Lower lobe of right lung (tissue), 2 donors: ENCODE results near the gene CALR3. TPM values are rescaled to one million over a fixed set of nuclear protein-coding genes. Genes with fewer than 3 reads are reported as not detected.
"Not testable (repeated sequence)": the region's sequence is repeated elsewhere in the genome, so short reads cannot be mapped to it uniquely, and the experiment has no call there.

Experiments
- ATAC-seq, 2 donors: fragments of 200-7000 bp; cut with Tn5 transposase; one replicate each; pipeline ENCODE4 v1.9.1; 2020 to 2022; ENCODE audit warnings: mild to moderate bottlenecking in 2 of 2, moderate library complexity in 2 of 2
- DNase-seq: peaks from one replicate; pipeline ENCODE4 v3.0.0-alpha.2; 2020
- H3K27ac ChIP-seq: fragments of 200-600 bp; one replicate; pipeline ENCODE4 v1.8.0; 2022
- H3K27me3 ChIP-seq: fragments of 200-600 bp; one replicate; pipeline ENCODE4 v1.8.0; 2022; ENCODE audit warnings: low read depth
- H3K36me3 ChIP-seq: fragments of 200-600 bp; one replicate; pipeline ENCODE4 v1.8.0; 2022; ENCODE audit warnings: mild to moderate bottlenecking
- H3K4me1 ChIP-seq: fragments of 200-600 bp; one replicate; pipeline ENCODE4 v1.8.0; 2022
- H3K4me3 ChIP-seq: fragments of 200-600 bp; one replicate; pipeline ENCODE4 v1.8.0; 2022; ENCODE audit warnings: mild to moderate bottlenecking
- H3K9me3 ChIP-seq: fragments of 200-600 bp; one replicate; pipeline ENCODE4 v1.8.0; 2022
- CTCF ChIP-seq: fragments of 200-600 bp; IDR thresholded peaks from one replicate; pipeline ENCODE4 v1.8.0; 2022; ENCODE audit warnings: antibody characterized with exemption, mild to moderate bottlenecking
- intact Hi-C: fragments of 100-400 bp; cut with DNase I; formaldehyde crosslinking; loops from one replicate; pipeline ENCODE4 v1.11.0; 2022
- total RNA-seq: library from RNA; stranded (reverse); fragmentation: NEBNext Ultra II Directional; extraction: Animal tissue kit (Norgen Biotek cat#: 25700); gene quantifications from one replicate; pipeline ENCODE4 v1.2.1, GENCODE V29; 2021
- donor health status: DM: no; HTN: yes; CAD: no; lungs with severe emphysema.

Gene CALR3
- total RNA-seq, 1 donor from 2014 or later, result not detected

- Histone ChIP-seq H3K4me1 (peaks cover 14% of the 10 kb centered on the region), H3K27me3 (no peaks in the 10 kb centered on the region), H3K9me3 (no peaks in the 10 kb centered on the region), H3K27ac (peak overlapping the region; percentile 59), H3K4me3 (peak overlapping the region; percentile 74), H3K36me3 (peaks cover 12% of the 10 kb centered on the region)
- ATAC-seq (peak in 1 of 2 donors; percentile 1), DNase-seq (no peak)
- TF ChIP-seq CTCF, result no peak
- intact Hi-C loops, result no loop called here
Observed at GRCh38 chr19:16496613-16496983, 631 bp upstream of the CALR3 start.

- H3K9me3 ChIP-seq, intact Hi-C loops, H3K27me3 ChIP-seq, DNase-seq, ATAC-seq, H3K4me3 ChIP-seq, H3K27ac ChIP-seq, H3K36me3 ChIP-seq, H3K4me1 ChIP-seq: not testable (repeated sequence)
Observed at GRCh38 chr19:16486476-16486875, 9.5 kb downstream of the CALR3 start.

GRCh38 chr19:16482745-16483144 is 13.2 kb downstream of the CALR3 start:
- TF ChIP-seq CTCF, result no peak
- no peaks in the 10 kb centered on the region for H3K36me3 ChIP-seq
- H3K4me1 ChIP-seq, result no peaks in the 10 kb centered on the region
- ATAC-seq, result no peak
- H3K9me3 ChIP-seq, result no peaks in the 10 kb centered on the region
- no peaks in the 10 kb centered on the region for H3K27me3 ChIP-seq
- no peak overlapping the region for H3K27ac ChIP-seq
- intact Hi-C loops, result no loop called here
- DNase-seq, result no peak
- H3K4me3 ChIP-seq, result no peak overlapping the region

GRCh38 chr19:16477311-16477710 is 18.7 kb downstream of the CALR3 start:
- no peak overlapping the region for H3K4me3 ChIP-seq
- H3K4me1 ChIP-seq, result no peaks in the 10 kb centered on the region
- H3K36me3 ChIP-seq, result no peaks in the 10 kb centered on the region
- no peak overlapping the region for H3K27ac ChIP-seq
- no peak for TF ChIP-seq CTCF
- DNase-seq (no peak), ATAC-seq (no peak)
- no peaks in the 10 kb centered on the region for H3K9me3 ChIP-seq
- intact Hi-C loops, result no loop called here
- H3K27me3 ChIP-seq, result no peaks in the 10 kb centered on the region

- ATAC-seq (no peak), DNase-seq (no peak)
- TF ChIP-seq CTCF, result no peak
- no peaks in the 10 kb centered on the region for H3K36me3 ChIP-seq
- H3K4me1 ChIP-seq, result no peaks in the 10 kb centered on the region
- intact Hi-C loops, result no loop called here
- no peak overlapping the region for H3K4me3 ChIP-seq
- no peaks in the 10 kb centered on the region for H3K27me3 ChIP-seq
- H3K9me3 ChIP-seq, result no peaks in the 10 kb centered on the region
- H3K27ac ChIP-seq, result no peak overlapping the region
Observed at GRCh38 chr19:16476401-16476800, 19.6 kb downstream of the CALR3 start.

GRCh38 chr19:16473875-16474392 is 22.0 kb downstream of the CALR3 start:
- Histone ChIP-seq H3K9me3 (no peaks in the 10 kb centered on the region), H3K36me3 (no peaks in the 10 kb centered on the region), H3K4me1 (peaks cover 20% of the 10 kb centered on the region), H3K27ac (no peak overlapping the region), H3K27me3 (no peaks in the 10 kb centered on the region), H3K4me3 (no peak overlapping the region)
- TF ChIP-seq CTCF, result no peak
- intact Hi-C loops, result no loop called here
- ATAC-seq, result no peak
- DNase-seq, result no peak
